ENCODE data around the gene BRF1.
A peak's percentile ranks its signal among the peaks of the same experiment; 100 is the strongest.

The BRF1 gene

GRCh38 chr14:105300542-105301102 is at the start of gene BRF1:
Gene BRF1 (minus strand): TSS chr14:105301001. CDS start chr14:105300629, 372 bp downstream.
- no peak for TF ChIP-seq CTCF (conservative IDR thresholded peaks at IDR 0.05)
- H3K27ac ChIP-seq: peak within 1 kb of the TSS; percentile 91

GRCh38 chr14:105349992-105350391 is 49.2 kb upstream of the BRF1 start:
- no peak overlapping the region for H3K27ac ChIP-seq
- no peak for TF ChIP-seq CTCF (conservative IDR thresholded peaks at IDR 0.05)

- no peak for TF ChIP-seq CTCF (conservative IDR thresholded peaks at IDR 0.05)
- H3K27ac ChIP-seq: no peak overlapping the region
Observed at GRCh38 chr14:105348945-105349699, 48.3 kb upstream of the BRF1 start.

GRCh38 chr14:105348169-105348944 is 47.6 kb upstream of the BRF1 start:
- TF ChIP-seq CTCF (conservative IDR thresholded peaks at IDR 0.05): no peak
- no peak overlapping the region for H3K27ac ChIP-seq

- TF ChIP-seq CTCF (conservative IDR thresholded peaks at IDR 0.05): no peak
Observed at GRCh38 chr14:105347587-105347968, 46.8 kb upstream of the BRF1 start.

GRCh38 chr14:105346876-105347586 is 46.2 kb upstream of the BRF1 start:
- no peak for TF ChIP-seq CTCF (conservative IDR thresholded peaks at IDR 0.05)
- H3K27ac ChIP-seq: no peak overlapping the region

More at GRCh38 chr14:105347587-105347968, 46.8 kb upstream of the BRF1 start:
- no peak overlapping the region for H3K27ac ChIP-seq

- no peak for TF ChIP-seq CTCF (conservative IDR thresholded peaks at IDR 0.05)
- no peak overlapping the region for H3K27ac ChIP-seq
Observed at GRCh38 chr14:105346200-105346533, 45.4 kb upstream of the BRF1 start.

Measured in VCaP (cell line).